WERI-Rb-1 (cell line): ENCODE measurements around the gene ACP3.

Experiments used
- DNase-seq: peaks from one replicate; pipeline ENCODE4 v3.0.0-alpha.2; 2020
- H3K27ac ChIP-seq: fragments of 250-450 bp; sonication (Bioruptor Pico); 2 replicates; pipeline ENCODE4 v1.5.1; 2020; ENCODE audit warnings: mild to moderate bottlenecking, moderate library complexity
- H3K27me3 ChIP-seq: fragments of 250-450 bp; sonication (Bioruptor Pico); 2 replicates; pipeline ENCODE4 v1.5.1; 2021; ENCODE audit warnings: mild to moderate bottlenecking, low read depth, moderate library complexity; ENCODE audit not compliant: insufficient read depth, severe bottlenecking
- H3K36me3 ChIP-seq: fragments of 250-450 bp; sonication (Bioruptor Pico); 2 replicates; pipeline ENCODE4 v1.5.1; 2020; ENCODE audit warnings: mild to moderate bottlenecking, moderate library complexity
- H3K4me3 ChIP-seq: 2 replicates; pipeline ENCODE4 v1.5.1; 2011; ENCODE audit warnings: low read depth, mild to moderate bottlenecking, control low read depth, low read length
- H3K9me3 ChIP-seq: fragments of 250-450 bp; sonication (Bioruptor Pico); 2 replicates; pipeline ENCODE4 v1.5.1; 2021; ENCODE audit warnings: mild to moderate bottlenecking, moderate library complexity; ENCODE audit not compliant: severe bottlenecking
- TF ChIP-seq, protein P1 (sequence below): IDR thresholded peaks from 2 replicates; pipeline ENCODE4 v1.5.1; 2011; ENCODE audit warnings: low read depth, mild to moderate bottlenecking, control low read depth, inconsistent platforms, low read length

The ACP3 gene

DNA sequence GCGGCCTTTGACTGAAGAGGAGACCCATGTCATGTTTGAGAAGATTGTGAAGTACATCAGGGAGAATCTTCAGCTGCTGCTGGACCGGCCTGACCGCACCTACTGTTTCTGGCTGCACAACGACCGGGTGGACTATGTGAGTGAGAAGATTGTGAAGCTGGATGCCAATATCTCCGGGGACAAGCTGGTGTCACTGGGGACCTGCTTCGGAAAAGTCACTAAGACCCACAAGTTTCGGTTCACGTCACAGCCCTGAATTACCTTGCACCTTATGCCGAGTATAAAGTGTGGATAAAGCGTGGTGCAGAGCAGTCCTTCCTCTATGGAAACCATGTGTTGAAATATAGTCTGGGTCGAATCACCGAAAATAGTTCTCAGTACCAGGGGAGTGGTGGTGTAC is 84.0 kb downstream of the ACP3 start:
- Histone ChIP-seq H3K27ac (no peak overlapping the region), H3K36me3 (no peaks in the 10 kb centered on the region), H3K4me3 (no peak overlapping the region), H3K9me3 (no peaks in the 10 kb centered on the region), H3K27me3 (no peaks in the 10 kb centered on the region)
- TF ChIP-seq, protein P1, sequence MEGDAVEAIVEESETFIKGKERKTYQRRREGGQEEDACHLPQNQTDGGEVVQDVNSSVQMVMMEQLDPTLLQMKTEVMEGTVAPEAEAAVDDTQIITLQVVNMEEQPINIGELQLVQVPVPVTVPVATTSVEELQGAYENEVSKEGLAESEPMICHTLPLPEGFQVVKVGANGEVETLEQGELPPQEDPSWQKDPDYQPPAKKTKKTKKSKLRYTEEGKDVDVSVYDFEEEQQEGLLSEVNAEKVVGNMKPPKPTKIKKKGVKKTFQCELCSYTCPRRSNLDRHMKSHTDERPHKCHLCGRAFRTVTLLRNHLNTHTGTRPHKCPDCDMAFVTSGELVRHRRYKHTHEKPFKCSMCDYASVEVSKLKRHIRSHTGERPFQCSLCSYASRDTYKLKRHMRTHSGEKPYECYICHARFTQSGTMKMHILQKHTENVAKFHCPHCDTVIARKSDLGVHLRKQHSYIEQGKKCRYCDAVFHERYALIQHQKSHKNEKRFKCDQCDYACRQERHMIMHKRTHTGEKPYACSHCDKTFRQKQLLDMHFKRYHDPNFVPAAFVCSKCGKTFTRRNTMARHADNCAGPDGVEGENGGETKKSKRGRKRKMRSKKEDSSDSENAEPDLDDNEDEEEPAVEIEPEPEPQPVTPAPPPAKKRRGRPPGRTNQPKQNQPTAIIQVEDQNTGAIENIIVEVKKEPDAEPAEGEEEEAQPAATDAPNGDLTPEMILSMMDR: no peak
- DNase-seq: no peak

DNA sequence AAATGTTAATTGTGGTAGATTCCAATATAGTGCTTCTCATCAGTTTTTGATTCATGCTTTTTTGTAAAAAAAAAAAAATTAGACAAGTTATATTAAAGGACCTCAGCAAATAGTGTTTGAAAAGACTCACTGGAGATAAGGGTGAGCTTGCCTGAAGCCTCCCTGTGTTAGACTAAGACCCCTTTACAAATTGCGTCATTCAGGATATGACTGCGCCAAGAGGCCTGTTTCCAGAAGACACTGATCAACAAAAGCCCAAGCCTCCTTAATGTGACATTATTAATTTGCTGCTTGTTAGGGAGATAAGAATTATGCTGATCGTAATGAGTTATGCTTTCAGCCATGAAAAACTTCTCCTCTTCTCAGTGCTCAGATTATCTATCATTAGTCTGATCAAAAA is 87.1 kb downstream of the ACP3 start:
- Histone ChIP-seq H3K9me3 (no peaks in the 10 kb centered on the region), H3K36me3 (no peaks in the 10 kb centered on the region), H3K27ac (no peak overlapping the region), H3K4me3 (no peak overlapping the region), H3K27me3 (no peaks in the 10 kb centered on the region)
- TF ChIP-seq, protein P1: no peak
- DNase-seq: no peak

DNA sequence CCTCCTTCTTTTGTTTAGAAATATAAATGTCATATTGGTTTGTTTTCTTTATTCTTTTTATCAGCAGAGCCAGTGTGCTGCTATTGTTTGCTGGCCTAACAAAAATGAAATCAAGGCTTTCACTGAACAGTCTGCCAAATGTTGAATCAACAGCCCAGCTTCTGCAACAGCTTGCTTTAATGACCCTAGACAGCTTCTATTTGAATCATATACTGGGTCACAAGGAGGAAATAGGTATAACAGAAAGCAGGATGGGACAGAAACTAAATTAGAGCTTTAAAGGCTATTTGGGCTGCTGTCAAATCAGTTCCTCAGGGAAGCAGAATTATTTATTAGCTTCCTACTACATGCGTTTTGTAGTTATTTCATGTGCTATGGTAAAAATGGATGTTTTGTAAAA is 88.0 kb downstream of the ACP3 start:
- H3K4me3 ChIP-seq: no peak overlapping the region
- H3K27ac ChIP-seq: no peak overlapping the region
- DNase-seq: no peak
- no peaks in the 10 kb centered on the region for H3K9me3 ChIP-seq
- TF ChIP-seq, protein P1: no peak
- no peaks in the 10 kb centered on the region for H3K36me3 ChIP-seq
- H3K27me3 ChIP-seq: no peaks in the 10 kb centered on the region

DNA sequence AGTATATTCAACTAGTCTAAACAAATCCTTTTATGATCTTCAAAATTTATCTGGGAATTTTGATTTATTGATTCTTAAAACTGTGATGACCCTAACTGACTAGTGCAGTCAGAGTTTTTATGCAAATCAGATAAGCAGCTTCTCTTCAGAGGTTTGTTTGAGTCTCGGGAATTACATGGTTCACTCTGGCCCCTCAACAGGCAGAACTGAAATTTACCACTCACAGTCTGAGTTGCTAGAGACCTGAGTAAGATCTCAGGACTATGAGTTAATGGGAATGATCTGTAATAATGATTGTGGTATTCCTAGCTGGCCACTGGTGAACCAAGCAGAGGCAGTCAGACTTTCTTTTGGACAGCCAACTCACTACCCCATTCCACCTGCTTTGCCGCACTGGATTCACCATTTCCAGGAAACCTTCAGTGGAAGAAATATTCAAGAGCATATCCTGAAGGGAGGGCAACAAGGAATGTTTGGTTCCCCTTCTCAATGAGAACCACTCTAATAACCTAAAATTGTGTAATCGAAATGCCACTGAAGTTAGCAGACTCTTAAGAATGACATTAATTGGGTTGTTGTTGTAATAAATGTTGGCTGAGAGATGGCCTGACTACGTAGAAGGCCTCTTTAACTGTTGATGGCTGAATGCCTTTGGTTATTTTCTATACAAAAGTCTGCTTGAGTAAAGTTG is 88.5 kb downstream of the ACP3 start:
- H3K9me3 ChIP-seq: no peaks in the 10 kb centered on the region
- TF ChIP-seq, protein P1: no peak
- no peaks in the 10 kb centered on the region for H3K27me3 ChIP-seq
- H3K27ac ChIP-seq: no peak overlapping the region
- H3K4me3 ChIP-seq: no peak overlapping the region
- no peaks in the 10 kb centered on the region for H3K36me3 ChIP-seq
- DNase-seq: no peak

DNA sequence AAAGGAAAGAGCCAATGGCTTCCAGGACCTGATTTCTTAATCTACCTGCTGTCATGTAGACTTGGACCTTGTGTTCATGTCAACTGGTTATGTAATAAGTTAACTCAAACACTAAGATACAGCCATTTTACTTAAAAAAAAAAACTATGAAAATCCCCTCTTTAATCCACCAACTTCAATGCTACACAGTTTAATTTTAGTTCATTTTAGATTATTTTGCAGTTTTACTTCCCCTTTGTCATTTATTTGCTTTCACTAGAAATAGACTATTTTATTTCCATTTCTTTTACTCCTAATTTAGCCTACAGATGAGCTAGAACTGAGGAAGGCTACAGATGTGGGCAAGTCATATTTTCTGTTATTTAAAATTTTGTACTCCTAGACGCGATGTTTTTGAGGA is 89.4 kb downstream of the ACP3 start:
- no peaks in the 10 kb centered on the region for H3K9me3 ChIP-seq
- no peaks in the 10 kb centered on the region for H3K27me3 ChIP-seq
- no peak overlapping the region for H3K27ac ChIP-seq
- TF ChIP-seq, protein P1: no peak
- H3K4me3 ChIP-seq: no peak overlapping the region
- no peak for DNase-seq
- H3K36me3 ChIP-seq: no peaks in the 10 kb centered on the region

DNA sequence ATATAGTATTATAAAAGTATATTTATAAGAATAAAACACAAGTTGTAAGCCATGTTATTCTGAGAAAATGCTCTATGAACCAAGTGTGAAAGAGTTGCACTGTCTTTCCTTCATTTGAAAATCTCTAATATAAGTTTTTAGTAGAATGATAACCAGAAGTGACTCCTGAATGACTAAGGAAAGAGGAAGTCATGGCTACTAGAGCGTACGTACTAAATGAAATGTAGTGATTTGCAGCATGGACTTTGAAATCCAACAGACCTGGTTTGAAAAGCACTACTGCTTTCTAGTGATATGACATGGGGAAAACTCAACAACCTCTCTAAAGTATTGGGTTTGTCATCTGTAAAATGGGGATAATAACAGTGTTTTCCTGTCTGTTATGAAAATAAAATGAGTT is 89.8 kb downstream of the ACP3 start:
- TF ChIP-seq, protein P1: no peak
- no peak for DNase-seq
- H3K9me3 ChIP-seq: no peaks in the 10 kb centered on the region
- no peak overlapping the region for H3K4me3 ChIP-seq
- no peaks in the 10 kb centered on the region for H3K36me3 ChIP-seq
- H3K27me3 ChIP-seq: no peaks in the 10 kb centered on the region
- no peak overlapping the region for H3K27ac ChIP-seq
